GM11168 (cell line): ENCODE results near the gene SART3.
"Not testable (repeated sequence)": the region's sequence is repeated elsewhere in the genome, so short reads cannot be mapped to it uniquely, and the experiment has no call there.

Experiments used
- in situ Hi-C: fragments of 300-500 bp; cut with MboI; formaldehyde crosslinking; loops from one replicate; pipeline ENCODE4 v1.12.0; 2022; ENCODE audit warnings: low sequenced_read_pairs; ENCODE audit not compliant: unreplicated experiment

SART3 gene

DNA sequence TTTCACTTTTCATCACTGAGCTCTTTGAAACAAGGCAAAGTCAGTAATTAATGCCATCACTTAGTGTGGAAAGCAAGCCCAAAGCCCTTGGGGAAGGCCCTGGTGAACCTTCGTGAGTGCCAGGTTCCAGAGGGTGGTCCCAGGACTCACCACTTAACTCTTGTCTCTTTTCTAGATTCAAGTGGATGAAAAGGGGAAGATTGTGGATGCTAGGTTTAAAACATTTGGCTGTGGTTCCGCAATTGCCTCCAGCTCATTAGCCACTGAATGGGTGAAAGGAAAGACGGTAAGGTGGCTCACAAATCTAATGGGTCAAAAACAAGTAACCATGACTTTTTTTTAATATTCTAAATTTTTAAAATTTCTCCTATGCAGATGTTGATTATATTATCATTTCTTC, 4.2 kb upstream of the SART3 start:
- in situ Hi-C loops = loop anchor here (5.0 to 10.0 kb wide), 2 partner anchors 52 to 260 kb away; no protein-coding TSS in a partner anchor

DNA sequence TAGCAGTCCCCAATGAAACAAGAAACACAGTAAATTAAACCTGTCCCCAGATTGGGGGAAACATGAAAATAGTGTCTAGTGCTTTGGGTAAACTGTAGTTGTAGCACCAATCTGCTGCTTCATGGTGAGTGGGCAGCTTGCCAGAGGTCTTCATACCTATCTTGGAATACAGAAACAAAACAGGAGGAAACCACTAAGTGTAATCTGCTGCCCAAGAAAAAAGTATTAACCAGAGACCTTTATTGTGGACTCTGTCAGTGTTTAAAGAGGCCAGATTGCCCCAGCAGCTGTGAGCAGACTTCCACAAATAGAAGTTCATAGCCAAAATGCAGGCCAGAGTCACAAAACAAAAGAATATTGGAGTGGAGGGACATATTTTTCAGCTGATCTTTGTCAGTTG, 3.8 kb upstream of the SART3 start:
- in situ Hi-C loops = loop anchor here (5.0 to 10.0 kb wide), 2 partner anchors 53 to 260 kb away; no protein-coding TSS in a partner anchor

DNA sequence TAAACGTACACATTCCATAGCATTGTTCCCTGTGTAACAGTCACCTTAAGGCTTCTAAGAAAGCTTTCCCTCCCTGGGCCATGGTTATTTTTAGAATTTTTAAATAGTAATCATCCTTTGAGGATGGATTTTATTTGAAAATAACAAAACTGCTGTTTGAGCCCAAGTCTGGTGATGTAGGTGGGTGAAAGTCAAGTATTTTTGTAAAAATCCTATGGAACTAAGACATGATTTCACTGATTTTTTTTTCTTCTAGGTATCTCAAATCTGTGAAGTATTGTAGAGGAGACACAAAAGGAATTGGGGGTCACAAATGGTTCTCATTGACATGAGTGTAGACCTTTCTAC, 2.8 kb upstream of the SART3 start:
- in situ Hi-C loops = loop anchor here (10.0 kb wide), 1 partner anchor 261 kb away; no protein-coding TSS in a partner anchor

DNA sequence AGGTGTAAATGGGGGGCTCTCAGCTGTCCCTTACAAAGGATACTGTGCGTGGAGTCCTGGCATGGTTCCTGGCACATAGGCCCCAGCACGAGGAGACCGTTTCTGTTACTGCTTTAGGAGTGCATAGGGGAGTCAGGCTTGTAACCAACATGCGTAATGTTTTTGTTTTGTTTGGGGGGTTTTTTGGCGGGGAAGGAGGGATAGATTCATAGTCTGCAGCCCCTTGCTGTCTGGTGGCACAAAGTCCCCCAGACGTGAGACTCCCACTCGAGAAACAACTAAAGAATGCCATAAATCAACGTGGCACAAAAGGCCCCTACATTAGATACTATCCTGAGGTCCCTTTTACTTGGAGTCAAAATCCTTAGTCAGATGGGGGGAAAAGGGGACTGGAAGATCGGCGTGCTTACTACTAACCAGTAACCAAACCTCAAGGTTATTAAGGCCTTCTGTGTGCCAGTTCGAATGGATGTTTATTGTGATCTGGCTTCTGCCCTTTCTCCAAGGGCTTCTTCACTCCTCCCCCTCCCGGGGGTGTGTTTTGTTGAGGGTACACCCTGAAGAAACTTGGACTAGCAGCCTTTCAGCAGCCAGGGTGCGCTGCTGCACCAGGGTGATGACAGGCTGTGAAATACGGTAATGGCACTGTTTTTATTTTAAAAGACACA, 2.3 kb upstream of the SART3 start:
- in situ Hi-C loops = loop anchor here (10.0 kb wide), 1 partner anchor 262 kb away; no protein-coding TSS in a partner anchor

DNA sequence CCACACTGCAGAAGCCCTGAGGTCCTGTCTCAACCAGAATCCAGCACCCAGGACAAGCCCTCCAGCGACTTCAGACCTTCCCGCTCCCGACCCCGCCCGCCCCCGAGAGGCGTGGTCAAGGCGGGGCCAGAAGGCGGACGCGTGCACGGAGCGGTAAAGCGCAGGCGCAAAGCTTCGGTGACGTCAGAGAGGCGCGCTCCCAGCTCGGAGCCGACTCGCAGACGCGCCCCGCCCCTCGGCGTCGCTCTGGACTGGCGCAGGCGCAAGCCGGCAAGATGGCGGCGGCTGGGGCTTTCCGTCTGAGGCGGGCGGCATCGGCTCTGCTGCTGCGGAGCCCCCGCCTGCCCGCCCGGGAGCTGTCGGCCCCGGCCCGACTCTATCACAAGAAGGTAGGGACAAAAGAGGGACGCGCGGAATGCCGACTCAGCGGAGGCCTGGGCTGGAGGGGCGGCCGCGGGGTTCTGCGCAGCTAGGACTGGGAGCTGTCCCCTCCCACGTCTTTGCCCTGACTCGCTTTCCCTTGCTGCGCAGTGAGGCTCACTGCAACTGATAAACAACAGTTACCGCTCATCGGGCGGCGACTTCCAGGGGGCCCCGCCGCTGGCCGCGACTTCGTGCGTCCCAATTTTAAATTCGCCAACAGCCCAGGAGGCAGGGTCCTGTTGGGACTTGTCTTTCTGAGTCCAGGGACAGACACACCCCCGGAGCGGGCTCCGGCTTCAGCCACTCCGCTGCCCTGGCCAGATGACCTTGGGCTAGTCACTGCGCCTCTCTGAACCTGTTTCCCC, 1.6 kb upstream of the SART3 start, which contains the start of gene ISCU:
TSS of gene ISCU (plus strand) at position 249 of the 788 bp plus-strand sequence. CDS start at position 276, 27 bp downstream.
- in situ Hi-C loops = loop anchor here (10.0 kb wide), 1 partner anchor 262 kb away; no protein-coding TSS in a partner anchor

DNA sequence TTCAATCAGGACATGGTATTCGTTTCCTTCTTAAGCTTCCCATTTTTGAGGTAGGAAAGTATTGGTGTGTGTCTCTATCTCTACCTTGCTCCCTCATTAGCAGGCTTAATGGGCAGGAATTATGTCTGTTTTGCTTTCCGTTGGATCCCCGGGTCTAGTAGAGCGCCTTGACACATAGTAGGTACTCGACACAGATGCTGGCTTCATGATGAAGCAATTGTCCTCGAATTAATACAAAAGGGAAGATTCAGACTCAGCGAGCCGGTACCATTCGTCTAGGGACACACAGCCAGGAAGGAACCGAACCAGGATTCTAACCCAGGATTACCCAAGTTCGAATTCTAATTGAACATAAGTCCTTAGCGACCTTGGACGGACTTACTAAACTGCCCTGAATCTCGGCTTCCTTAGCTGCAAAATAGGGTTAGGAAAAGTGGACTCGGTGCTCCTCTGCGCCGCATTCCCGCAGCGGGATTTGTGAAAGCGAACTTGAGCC, 927 bp upstream of the SART3 start:
- in situ Hi-C loops = loop anchor here (10.0 kb wide), 1 partner anchor 263 kb away; no protein-coding TSS in a partner anchor

DNA sequence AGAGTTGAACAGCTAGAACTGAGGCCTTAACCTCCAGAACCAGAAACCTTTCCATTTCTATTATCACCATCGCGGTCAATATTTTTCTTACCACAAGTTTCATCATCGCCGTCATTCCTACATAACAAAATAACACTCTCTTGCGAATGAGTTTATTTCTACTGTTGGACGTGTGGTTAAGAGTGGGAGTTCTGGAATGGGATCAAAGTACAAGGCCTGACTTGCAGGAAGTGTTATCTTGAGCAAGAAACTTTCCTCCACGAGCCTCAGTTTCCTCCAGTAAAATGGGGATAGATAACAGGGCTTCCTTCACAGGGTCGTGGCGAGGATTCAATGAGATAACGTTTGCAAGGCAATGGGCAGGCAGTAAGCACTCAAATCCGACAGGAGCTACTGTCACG, 652 bp downstream of the SART3 start:
- in situ Hi-C loops = loop anchor here (10.0 kb wide), 1 partner anchor 264 kb away; no protein-coding TSS in a partner anchor

DNA sequence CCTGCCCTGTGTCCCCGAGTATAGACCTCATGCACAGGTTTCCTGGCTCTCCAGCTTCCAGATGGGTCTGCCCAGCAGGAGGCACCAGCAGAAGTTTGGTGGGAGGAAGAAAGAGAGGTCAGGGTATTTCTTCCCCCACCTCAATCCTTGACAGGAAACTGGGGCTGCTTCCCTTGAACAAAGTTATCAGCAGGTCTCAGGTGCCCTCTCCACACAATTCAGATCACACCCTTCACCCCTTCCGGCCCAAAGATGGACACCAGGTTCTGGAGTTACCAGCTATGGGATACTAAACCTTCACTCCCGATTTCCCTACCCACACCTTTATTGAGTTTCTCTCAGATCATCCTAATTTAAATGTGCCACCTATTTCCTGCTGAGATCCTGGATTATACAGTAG, 1.2 kb downstream of the SART3 start:
- in situ Hi-C loops = loop anchor here (10.0 kb wide), 1 partner anchor 265 kb away; no protein-coding TSS in a partner anchor

DNA sequence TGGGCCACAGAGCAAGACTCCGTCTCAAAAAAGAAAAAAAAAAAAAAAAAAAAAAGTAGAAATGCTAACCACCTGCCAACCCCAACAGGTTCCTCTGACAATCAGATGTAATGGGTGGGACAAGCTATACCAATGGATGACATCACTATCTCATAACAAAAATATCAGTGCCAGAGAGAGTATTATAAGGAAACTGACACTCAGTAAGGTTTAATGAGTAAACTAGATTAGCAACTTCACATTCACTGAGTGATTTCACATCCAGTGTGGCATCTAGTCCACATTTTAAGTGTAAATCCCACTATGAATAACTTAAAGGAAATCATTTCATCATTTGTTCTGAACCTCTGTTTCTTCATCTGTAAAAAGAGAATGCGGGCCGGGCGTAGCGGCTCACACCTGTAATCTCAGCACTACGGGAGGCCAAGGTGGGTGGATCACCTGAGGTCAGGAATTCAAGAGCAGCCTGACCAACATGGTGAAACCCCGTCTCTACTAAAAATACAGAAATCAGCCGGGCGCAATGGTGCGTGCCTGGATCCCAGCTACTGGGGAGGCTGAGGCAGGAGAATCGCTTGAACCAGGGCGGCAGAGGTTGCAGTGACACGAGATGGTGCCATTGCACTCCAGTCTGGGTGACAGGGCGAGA, 1.8 kb downstream of the SART3 start:
- in situ Hi-C loops = no loop called here

DNA sequence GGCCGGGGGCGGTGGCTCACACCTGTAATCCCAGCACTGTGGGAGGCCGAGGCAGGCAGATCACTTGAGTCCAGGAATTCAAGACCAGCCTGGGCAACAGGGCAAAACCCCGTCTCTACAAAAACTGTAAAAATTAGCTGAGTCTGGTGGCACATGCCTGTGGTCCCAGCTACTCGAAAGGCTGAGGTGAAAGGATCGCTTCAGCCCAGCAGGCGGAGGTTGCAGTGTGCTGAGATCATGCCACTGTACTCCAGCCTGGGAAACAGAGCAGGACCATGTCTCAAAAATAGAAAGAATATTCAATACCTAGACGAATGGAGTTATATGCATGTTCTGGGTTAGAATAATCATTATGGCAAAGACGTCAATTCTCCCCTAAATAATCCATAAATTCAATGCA, 5.6 kb downstream of the SART3 start:
- in situ Hi-C loops = not testable (repeated sequence)

DNA sequence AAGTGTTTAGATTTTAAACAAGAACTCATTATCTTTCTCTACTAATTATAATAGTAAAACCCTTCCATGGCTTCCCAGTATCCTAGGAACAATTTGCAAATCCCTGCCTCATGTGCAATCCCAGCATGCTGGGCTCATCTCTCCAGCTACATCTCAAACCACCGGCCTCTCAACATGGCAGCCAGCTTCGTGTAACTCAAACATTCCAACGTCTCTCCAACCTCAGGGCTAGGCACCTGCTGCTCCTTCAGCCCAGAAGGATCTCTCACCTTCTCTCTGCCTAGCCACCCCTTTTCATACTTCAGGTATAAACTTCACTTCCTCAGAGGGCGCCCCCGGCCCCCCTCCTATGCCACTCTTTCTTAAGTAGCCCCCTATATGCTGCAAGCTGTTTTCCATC, 7.2 kb downstream of the SART3 start:
- in situ Hi-C loops = no loop called here

DNA sequence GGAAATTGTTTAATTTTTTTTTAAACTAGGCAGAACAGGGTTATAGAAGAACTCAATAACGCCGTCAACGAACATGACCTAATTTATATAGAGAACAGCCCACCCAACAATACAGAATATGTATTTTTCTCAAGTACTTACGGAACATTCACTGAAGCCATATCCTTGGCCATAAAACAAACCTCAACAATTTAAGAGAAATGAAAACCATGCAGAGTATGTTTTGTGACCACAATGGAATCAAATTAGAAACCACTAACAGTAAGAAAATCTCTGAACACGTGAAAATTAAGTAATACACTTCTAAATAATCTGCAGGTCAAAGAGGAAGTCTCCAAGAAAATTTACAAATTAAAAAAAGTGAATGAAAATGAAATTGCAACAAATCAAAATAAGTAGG, 9.4 kb downstream of the SART3 start:
- in situ Hi-C loops = no loop called here

DNA sequence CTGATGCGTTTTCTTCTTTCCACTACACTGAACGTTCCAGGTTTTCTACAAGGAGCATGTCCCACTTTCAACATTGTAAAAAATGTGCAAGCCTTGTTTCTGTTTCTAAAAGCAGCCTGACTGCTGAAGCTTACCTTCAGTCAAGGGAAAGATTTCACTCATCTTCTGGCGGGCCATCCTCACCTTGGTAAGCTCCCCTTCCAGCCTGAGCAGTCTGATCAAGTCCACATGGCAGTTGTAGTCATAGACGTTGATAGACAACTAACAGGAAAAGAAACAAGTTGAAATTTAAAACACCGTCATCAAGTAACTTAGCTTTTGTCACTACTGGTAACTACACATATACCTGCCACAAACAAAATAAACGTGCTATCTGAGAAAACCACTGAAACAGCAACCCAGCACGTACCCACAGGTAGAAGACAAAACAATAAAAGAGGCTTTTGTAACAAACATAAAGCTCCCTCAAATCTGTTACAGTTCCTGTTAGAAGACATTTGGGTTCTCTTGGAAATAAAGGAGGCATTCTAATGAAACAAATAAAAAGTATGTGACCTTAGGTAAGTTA, 11.9 kb downstream of the SART3 start:
- in situ Hi-C loops = no loop called here

DNA sequence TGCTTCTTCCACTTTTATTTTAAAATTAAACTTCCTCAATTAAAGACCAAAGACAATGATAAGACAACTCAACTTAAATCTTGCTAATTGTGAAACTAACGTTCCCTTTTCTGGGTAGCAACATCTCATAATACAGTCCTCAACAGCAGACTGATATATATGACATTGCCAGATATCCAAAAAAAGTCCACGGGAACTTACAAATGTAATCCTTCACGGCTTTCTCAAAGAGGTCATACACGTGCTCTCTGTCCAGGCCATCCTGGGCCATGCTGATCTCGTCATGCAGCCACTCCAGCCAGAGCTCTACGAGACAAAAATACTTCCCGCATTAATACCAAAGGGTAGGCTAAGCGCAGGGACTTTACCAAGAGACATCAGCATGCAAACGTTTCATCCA, 13.3 kb downstream of the SART3 start:
- in situ Hi-C loops = no loop called here

DNA sequence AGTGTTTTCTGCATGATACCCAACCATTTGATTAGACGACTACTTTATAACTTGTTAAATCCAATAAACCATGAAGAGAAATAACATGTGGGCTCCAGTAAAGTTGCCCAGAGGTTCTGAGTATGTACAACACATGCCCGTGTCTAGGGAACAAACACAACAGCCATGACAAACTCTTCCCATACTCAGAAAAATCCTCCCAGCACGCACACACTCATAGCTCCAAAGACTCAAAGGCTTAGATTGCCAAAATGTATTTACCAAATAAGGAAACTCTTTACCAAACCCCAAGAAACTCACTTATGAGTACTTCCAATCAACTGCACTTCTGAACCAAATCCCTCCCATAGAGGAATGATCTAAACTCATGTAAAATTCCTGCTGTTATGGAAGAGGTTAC, 17.3 kb downstream of the SART3 start:
- in situ Hi-C loops = no loop called here

DNA sequence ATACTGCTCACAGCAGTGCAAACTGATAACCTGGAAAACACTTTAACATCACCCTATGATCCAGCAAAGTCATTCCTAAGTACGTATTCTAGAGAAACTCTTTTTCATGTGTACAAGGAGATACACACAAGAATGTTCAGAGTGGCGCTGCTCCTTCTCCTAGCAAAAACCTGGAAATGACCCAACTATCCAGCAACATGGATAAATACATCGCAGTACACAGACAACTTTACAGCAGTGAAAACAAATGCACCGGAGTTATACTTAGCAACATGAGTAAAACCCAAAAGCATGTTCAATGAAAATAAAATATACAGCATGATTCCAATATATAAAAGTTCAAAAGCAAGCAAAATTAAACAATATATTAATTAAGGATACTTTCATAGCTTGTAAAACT, 18.7 kb downstream of the SART3 start:
- in situ Hi-C loops = no loop called here

DNA sequence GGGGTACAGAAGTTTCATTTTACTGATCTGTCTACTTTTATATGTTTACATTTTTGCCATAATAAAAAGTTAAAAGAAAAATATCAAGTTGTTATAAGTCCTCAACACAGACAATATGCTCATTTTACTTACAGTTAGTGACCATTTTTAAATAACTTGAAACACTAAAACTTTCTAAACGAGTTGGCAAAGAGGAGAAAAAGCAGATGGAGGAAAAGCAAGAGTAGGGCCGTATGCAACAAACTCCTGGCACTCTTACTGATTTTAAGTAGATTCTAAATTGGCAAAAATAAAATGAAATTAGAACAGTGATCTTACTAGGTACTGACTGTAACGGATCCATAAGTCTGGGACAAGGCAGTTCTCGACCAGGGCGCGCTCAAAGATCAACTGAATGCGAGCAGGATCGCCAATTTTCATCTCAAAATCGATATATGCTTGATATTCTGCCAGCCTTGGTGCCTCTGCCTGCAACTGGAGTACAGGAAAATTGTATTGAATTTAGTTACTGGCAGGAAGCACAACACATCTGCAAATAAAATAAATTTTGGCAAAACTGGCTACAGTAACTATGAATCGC, 22.3 kb downstream of the SART3 start:
- in situ Hi-C loops = no loop called here

DNA sequence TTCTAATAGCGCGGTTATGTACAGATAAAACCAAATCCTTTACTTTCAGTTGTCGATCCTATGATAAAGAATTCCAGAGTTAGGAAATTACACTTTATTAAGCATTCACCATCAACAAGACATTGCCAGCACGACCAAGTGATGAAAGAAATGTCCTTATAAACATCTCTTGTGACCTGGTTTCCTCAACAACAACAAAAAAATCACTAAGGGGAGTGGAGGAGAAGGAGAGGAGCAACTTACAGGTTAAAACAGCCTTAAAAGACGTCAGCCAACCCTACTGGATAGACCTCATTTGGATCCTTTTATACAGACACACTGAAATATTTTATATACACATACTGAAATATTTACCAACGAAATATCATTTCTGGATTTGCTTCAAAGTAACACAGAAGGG, 22.8 kb downstream of the SART3 start:
- in situ Hi-C loops = no loop called here

DNA sequence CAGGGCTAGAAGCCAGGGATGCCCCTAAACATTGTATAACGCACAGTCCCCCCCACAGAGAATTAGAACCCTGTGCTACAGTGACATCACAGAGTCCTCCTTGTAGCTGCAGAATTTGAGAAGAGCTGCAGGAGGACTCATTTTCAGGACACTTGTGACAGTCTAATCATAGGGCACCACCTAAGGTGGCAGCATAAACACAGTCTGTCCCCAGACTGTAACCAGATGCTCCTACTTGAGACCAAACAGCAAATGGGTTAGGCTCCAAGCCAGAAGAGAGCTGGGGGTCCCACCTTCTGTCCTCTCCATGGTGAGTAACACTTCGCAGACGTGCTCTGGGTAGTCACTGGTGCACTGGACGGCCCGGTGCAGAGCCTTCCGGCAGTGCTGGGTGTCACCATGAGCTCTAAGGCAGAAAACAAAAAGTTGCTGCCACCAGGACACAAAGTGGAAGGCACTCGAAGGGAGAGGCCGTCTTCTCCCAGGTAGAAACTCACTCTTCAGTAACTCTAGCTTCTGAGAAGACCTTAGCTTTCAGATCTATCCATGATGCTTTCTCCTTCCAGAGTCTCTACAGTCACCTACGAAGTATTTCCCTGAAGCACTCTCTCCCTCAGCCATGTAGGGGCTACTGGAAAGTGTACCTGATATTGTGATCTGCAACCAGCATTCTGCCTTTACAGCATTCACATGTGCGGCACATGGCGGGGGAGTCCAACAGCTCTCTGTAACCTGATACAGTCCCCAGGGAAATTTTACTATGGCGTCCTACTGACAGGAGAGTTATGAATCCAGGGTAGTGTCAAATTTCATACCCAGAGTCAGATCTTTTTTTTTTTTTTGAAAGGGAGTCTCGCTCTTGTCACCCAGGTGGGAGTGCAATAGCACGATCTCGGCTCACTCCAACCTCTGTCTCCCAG, 28.8 kb downstream of the SART3 start:
- in situ Hi-C loops = no loop called here
